ENCODE results near the gene ANKEF1. TPM values are rescaled to one million over a fixed set of nuclear protein-coding genes. Genes with fewer than 3 reads are reported as not detected.
A peak's percentile ranks its signal among the peaks of the same experiment; 100 is the strongest.

ANKEF1 gene
- total RNA-seq = 10 to 100 TPM; 10.1 to 14.2 (median 11.5) TPM

- H3K27me3 ChIP-seq = no peaks in the 10 kb centered on the region
- H3K27ac ChIP-seq = peak within 1 kb of the TSS; percentile 50 to 72 (median 50)
- H3K9me3 ChIP-seq = no peaks in the 10 kb centered on the region
- TF ChIP-seq POLR2A (IDR thresholded peaks at IDR 0.05) = peak in 1 of 2 donors; percentile 77
- peak in 2 of 6 experiments; percentile 21 for TF ChIP-seq CTCF (IDR thresholded peaks at IDR 0.05)
- H3K4me3 ChIP-seq (replicated peaks in 1 of 3) = peak within 1 kb of the TSS; percentile 17 to 61 (median 58)
- H3K36me3 ChIP-seq = no peaks in the 10 kb centered on the region
- intact Hi-C loops (cut with DNase I) = no loop called here
- peaks cover 3 to 7% of the 10 kb centered on the region in 2 donors for H3K4me1 ChIP-seq
- WGBS, 2 donors = 4 to 6% methylated on average over 33 to 34 of the region's 65 CpGs
- DNase-seq = peak; percentile 92
These were observed at the start of gene ANKEF1 for GRCh38 chr20:10034717-10035571. Gene ANKEF1 (plus strand): TSS chr20:10034987. CDS start chr20:10038302, 3,315 bp downstream.

GRCh38 chr20:9985281-9985680 is 49.5 kb upstream of the ANKEF1 start:
- no peak for TF ChIP-seq POLR2A (IDR thresholded peaks at IDR 0.05)
- no peak for TF ChIP-seq CTCF (IDR thresholded peaks at IDR 0.05)
- DNase-seq = no peak
- no peaks in the 10 kb centered on the region for H3K9me3 ChIP-seq
- H3K4me1 ChIP-seq = peaks cover 0 to 8% of the 10 kb centered on the region in 2 donors
- intact Hi-C loops (cut with DNase I) = no loop called here
- no peaks in the 10 kb centered on the region for H3K27me3 ChIP-seq
- no peak overlapping the region for H3K27ac ChIP-seq
- H3K36me3 ChIP-seq = no peaks in the 10 kb centered on the region
- H3K4me3 ChIP-seq (replicated peaks in 1 of 3) = no peak overlapping the region

GRCh38 chr20:9985773-9986172 is 49.0 kb upstream of the ANKEF1 start:
- 70 to 72% methylated on average over 2 of the region's 2 CpGs for WGBS, 2 donors
- intact Hi-C loops (cut with DNase I) = no loop called here
- DNase-seq = no peak

GRCh38 chr20:9989066-9989724 is 45.6 kb upstream of the ANKEF1 start:
- Histone ChIP-seq H3K9me3 (no peaks in the 10 kb centered on the region), H3K4me1 (peaks cover 0 to 8% of the 10 kb centered on the region in 2 donors), H3K27ac (no peak overlapping the region), H3K27me3 (no peaks in the 10 kb centered on the region), H3K36me3 (no peaks in the 10 kb centered on the region), H3K4me3 (replicated peaks in 1 of 3) (no peak overlapping the region)
- intact Hi-C loops (cut with DNase I) = no loop called here
- no peak for DNase-seq
- 16 to 22% methylated on average over 1 of the region's 1 CpG for WGBS, 2 donors
- TF ChIP-seq CTCF (IDR thresholded peaks at IDR 0.05) (no peak), POLR2A (IDR thresholded peaks at IDR 0.05) (no peak)

More at GRCh38 chr20:9985773-9986172, 49.0 kb upstream of the ANKEF1 start:
- Histone ChIP-seq H3K9me3 (no peaks in the 10 kb centered on the region), H3K27ac (no peak overlapping the region), H3K4me3 (replicated peaks in 1 of 3) (no peak overlapping the region), H3K36me3 (no peaks in the 10 kb centered on the region), H3K4me1 (peaks cover 0 to 8% of the 10 kb centered on the region in 2 donors), H3K27me3 (no peaks in the 10 kb centered on the region)
- no peak for TF ChIP-seq POLR2A (IDR thresholded peaks at IDR 0.05)
- TF ChIP-seq CTCF (IDR thresholded peaks at IDR 0.05) = no peak

- Histone ChIP-seq H3K4me1 (peaks cover 0 to 8% of the 10 kb centered on the region in 2 donors), H3K27me3 (no peaks in the 10 kb centered on the region), H3K27ac (no peak overlapping the region), H3K9me3 (no peaks in the 10 kb centered on the region), H3K4me3 (replicated peaks in 1 of 3) (no peak overlapping the region), H3K36me3 (no peaks in the 10 kb centered on the region)
- intact Hi-C loops (cut with DNase I) = no loop called here
- 92 to 93% methylated on average over 4 of the region's 4 CpGs for WGBS, 2 donors
- TF ChIP-seq CTCF (IDR thresholded peaks at IDR 0.05) (no peak), POLR2A (IDR thresholded peaks at IDR 0.05) (no peak)
- DNase-seq = no peak
These were observed 41.6 kb upstream of the ANKEF1 start for GRCh38 chr20:9993137-9993536.

Measured in thyroid gland (tissue), 4 donors.